Endodermal cell (in vitro differentiated cells): Measurements from ENCODE around the gene KRTAP6-2. TPM values are rescaled to one million over a fixed set of nuclear protein-coding genes. Genes with fewer than 3 reads are reported as not detected.

Source experiments
- DNase-seq: peaks from one replicate; pipeline ENCODE4 v3.0.0-alpha.2; 2017
- H3K27ac ChIP-seq: 2 replicates; pipeline ENCODE4 v1.5.1; 2013; ENCODE audit warnings: mild to moderate bottlenecking, low read depth, low read length, moderate library complexity
- H3K27me3 ChIP-seq: 2 replicates; pipeline ENCODE4 v1.6.1; 2013; ENCODE audit warnings: mild to moderate bottlenecking, low read length, moderate library complexity; ENCODE audit not compliant: insufficient read depth, control insufficient read depth, poor library complexity, severe bottlenecking
- H3K36me3 ChIP-seq: 2 replicates; pipeline ENCODE4 v1.7.0; 2013; ENCODE audit warnings: mild to moderate bottlenecking, low read length, moderate library complexity; ENCODE audit not compliant: control insufficient read depth, insufficient read depth
- H3K4me1 ChIP-seq: one replicate; pipeline ENCODE4 v1.7.0; 2013; ENCODE audit warnings: low read length; ENCODE audit not compliant: control insufficient read depth, insufficient read depth
- H3K4me3 ChIP-seq: 2 replicates; pipeline ENCODE4 v1.5.1; 2013; ENCODE audit warnings: mild to moderate bottlenecking, low read length, moderate library complexity
- H3K9ac ChIP-seq: 2 replicates; pipeline ENCODE4 v1.6.1; 2013; ENCODE audit warnings: mild to moderate bottlenecking, low read length, moderate library complexity; ENCODE audit not compliant: poor library complexity, severe bottlenecking; ENCODE audit errors: extremely low read depth
- H3K9me3 ChIP-seq: 2 replicates; pipeline ENCODE4 v1.6.1; 2013; ENCODE audit warnings: mild to moderate bottlenecking, low read length, moderate library complexity; ENCODE audit not compliant: control insufficient read depth
- H3K27ac Mint-ChIP-seq: 2 replicates; pipeline ENCODE4 v1.8.0; 2020; ENCODE audit warnings: mixed read lengths
- H3K27me3 Mint-ChIP-seq: 2 replicates; pipeline ENCODE4 v1.8.0; 2021; ENCODE audit warnings: mild to moderate bottlenecking, mixed read lengths; ENCODE audit not compliant: insufficient read depth
- H3K36me3 Mint-ChIP-seq: 2 replicates; pipeline ENCODE4 v1.8.0; 2020; ENCODE audit warnings: low read depth, mixed read lengths
- H3K4me1 Mint-ChIP-seq: 2 replicates; pipeline ENCODE4 v1.8.0; 2020; ENCODE audit warnings: mixed read lengths
- H3K4me3 Mint-ChIP-seq: 2 replicates; pipeline ENCODE4 v1.8.0; 2020; ENCODE audit warnings: mild to moderate bottlenecking, moderate library complexity, mixed read lengths
- H3K9me3 Mint-ChIP-seq: 2 replicates; pipeline ENCODE4 v1.8.0; 2020; ENCODE audit warnings: mild to moderate bottlenecking, mixed read lengths
- WGBS, 2 experiments: methylation state at CpG; one replicate each; pipeline versions ENCODE4 v1.1.5 to v1.1.7; 2013; ENCODE audit warnings: missing lambda C conversion rate in 2 of 2, mixed read lengths in 1 of 2; ENCODE audit not compliant: insufficient coverage in 1 of 2, insufficient read length in 1 of 2; 5-methylcytosine and 5-hydroxymethylcytosine counted together
- total RNA-seq, 2 donors: library from RNA; stranded (reverse); fragmentation: NEBNext Ultra II Directional in 1 of 2; extraction: Animal tissue kit (Norgen Biotek cat#: 25700) in 1 of 2; gene quantifications; 2 replicates in 1 of 2; 3 replicates in 1 of 2; pipeline ENCODE4 v1.2.1, GENCODE V29; 2021
- TF ChIP-seq, protein P1 (sequence below): fragments of 200-600 bp; sonication (generic); conservative IDR thresholded peaks from 2 replicates; pipeline ENCODE4 v1.5.0; 2021; ENCODE audit warnings: antibody characterized with exemption, mild to moderate bottlenecking

KRTAP6-2 gene
- total RNA-seq, 2 donors from 2014 or later: not detected

GRCh38 chr21:30561264-30561895, 37.3 kb downstream of the KRTAP6-2 start, which contains the start of gene KRTAP19-7:
Gene KRTAP19-7 (minus strand): TSS chr21:30561314. CDS start chr21:30561289, 25 bp downstream.
- H3K9me3 Mint-ChIP-seq: peaks cover 17% of the 10 kb centered on the region
- H3K9me3 ChIP-seq: peaks cover 8% of the 10 kb centered on the region
- H3K9ac ChIP-seq: no peak within 1 kb of the TSS
- no peak within 1 kb of the TSS for H3K27ac Mint-ChIP-seq
- H3K4me1 Mint-ChIP-seq: no peaks in the 10 kb centered on the region
- H3K27ac ChIP-seq: no peak within 1 kb of the TSS
- no peaks in the 10 kb centered on the region for H3K36me3 Mint-ChIP-seq
- no peaks in the 10 kb centered on the region for H3K36me3 ChIP-seq
- no peak within 1 kb of the TSS for H3K4me3 ChIP-seq
- DNase-seq: no peak
- no peaks in the 10 kb centered on the region for H3K27me3 Mint-ChIP-seq
- no peaks in the 10 kb centered on the region for H3K4me1 ChIP-seq
- H3K27me3 ChIP-seq: no peaks in the 10 kb centered on the region
- 61 to 100% methylated on average over 1 to 2 of the region's 2 CpGs for WGBS, 2 experiments
- TF ChIP-seq, protein P1, sequence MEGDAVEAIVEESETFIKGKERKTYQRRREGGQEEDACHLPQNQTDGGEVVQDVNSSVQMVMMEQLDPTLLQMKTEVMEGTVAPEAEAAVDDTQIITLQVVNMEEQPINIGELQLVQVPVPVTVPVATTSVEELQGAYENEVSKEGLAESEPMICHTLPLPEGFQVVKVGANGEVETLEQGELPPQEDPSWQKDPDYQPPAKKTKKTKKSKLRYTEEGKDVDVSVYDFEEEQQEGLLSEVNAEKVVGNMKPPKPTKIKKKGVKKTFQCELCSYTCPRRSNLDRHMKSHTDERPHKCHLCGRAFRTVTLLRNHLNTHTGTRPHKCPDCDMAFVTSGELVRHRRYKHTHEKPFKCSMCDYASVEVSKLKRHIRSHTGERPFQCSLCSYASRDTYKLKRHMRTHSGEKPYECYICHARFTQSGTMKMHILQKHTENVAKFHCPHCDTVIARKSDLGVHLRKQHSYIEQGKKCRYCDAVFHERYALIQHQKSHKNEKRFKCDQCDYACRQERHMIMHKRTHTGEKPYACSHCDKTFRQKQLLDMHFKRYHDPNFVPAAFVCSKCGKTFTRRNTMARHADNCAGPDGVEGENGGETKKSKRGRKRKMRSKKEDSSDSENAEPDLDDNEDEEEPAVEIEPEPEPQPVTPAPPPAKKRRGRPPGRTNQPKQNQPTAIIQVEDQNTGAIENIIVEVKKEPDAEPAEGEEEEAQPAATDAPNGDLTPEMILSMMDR: no peak
- H3K4me3 Mint-ChIP-seq: no peak within 1 kb of the TSS

DNA sequence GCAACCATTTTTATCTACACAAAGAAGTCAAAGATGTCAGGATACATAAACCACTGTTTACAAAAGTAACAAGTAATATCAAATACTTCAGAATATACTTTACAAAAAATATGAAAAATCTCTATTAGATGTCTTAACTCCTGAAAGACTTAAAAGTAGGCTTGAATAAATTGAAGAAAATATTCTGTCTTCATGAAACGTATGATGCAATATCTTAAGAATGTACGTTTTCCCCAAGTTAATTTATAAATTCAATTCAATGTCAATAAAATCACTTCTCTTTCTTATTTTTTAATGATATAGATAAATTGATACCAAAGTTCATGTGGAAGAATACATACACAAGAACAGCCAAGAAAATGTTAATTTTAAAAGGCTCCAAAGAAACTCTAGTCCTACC, 43.6 kb downstream of the KRTAP6-2 start:
- Mint-ChIP-seq H3K9me3 (peaks cover 41% of the 10 kb centered on the region), H3K27ac (no peak overlapping the region), H3K36me3 (no peaks in the 10 kb centered on the region), H3K27me3 (no peaks in the 10 kb centered on the region), H3K4me1 (no peaks in the 10 kb centered on the region), H3K4me3 (no peak overlapping the region)
- DNase-seq: no peak
- 100% methylated on average over 1 of the region's 2 CpGs; no CpG with 5 or more reads in 1 of the 2 experiments for WGBS, 2 experiments
- no peak overlapping the region for H3K9ac ChIP-seq
- no peaks in the 10 kb centered on the region for H3K27me3 ChIP-seq
- peaks cover 8% of the 10 kb centered on the region for H3K9me3 ChIP-seq
- no peak overlapping the region for H3K4me3 ChIP-seq
- H3K36me3 ChIP-seq: no peaks in the 10 kb centered on the region
- H3K4me1 ChIP-seq: no peaks in the 10 kb centered on the region
- TF ChIP-seq, protein P1: no peak
- H3K27ac ChIP-seq: no peak overlapping the region

DNA sequence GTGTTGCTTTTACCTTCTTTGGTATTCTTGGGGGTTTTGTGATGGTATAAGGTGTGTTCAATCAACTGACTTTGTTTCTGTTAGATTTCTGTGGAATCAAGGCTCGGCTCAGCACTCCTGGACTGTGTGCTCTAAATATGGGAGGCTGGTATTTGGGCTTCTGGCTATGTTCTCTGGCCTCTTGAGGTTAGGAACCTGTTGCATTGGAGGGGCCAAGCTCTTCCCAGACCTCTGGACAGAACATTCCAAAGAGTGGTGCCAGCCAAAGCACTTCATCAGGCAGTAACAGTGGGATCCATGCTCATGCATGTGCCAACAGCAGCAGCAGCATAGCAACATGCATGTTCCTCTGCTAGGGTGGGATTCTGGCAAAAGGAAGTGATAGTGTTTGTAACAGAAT, 45.9 kb downstream of the KRTAP6-2 start:
- Mint-ChIP-seq H3K36me3 (no peaks in the 10 kb centered on the region), H3K4me1 (no peaks in the 10 kb centered on the region), H3K27me3 (no peaks in the 10 kb centered on the region), H3K4me3 (no peak overlapping the region), H3K27ac (no peak overlapping the region), H3K9me3 (peaks cover 33% of the 10 kb centered on the region)
- Histone ChIP-seq H3K36me3 (no peaks in the 10 kb centered on the region), H3K4me1 (no peaks in the 10 kb centered on the region), H3K27me3 (no peaks in the 10 kb centered on the region), H3K9me3 (no peaks in the 10 kb centered on the region), H3K9ac (no peak overlapping the region), H3K4me3 (no peak overlapping the region), H3K27ac (no peak overlapping the region)
- TF ChIP-seq, protein P1: no peak
- WGBS, 2 experiments: 91% methylated on average over 1 of the region's 1 CpG; no CpG with 5 or more reads in 1 of the 2 experiments
- DNase-seq: no peak

Other genes starting within 250 kb of the KRTAP6-2 start
- gene KRTAP13-2, start 226.6 kb downstream of the KRTAP6-2 start, total RNA-seq: not detected
- not detected for gene KRTAP13-1, start 202.9 kb downstream of the KRTAP6-2 start, total RNA-seq
- not detected for gene KRTAP13-3, start 173.0 kb downstream of the KRTAP6-2 start, total RNA-seq
- not detected for gene KRTAP13-4, start 168.7 kb downstream of the KRTAP6-2 start, total RNA-seq
- not detected for gene KRTAP15-1, start 158.6 kb downstream of the KRTAP6-2 start, total RNA-seq
- gene KRTAP19-1, start 118.5 kb downstream of the KRTAP6-2 start, total RNA-seq: not detected
- not detected for gene KRTAP19-2, start 111.5 kb downstream of the KRTAP6-2 start, total RNA-seq
- not detected for gene KRTAP19-3, start 106.9 kb downstream of the KRTAP6-2 start, total RNA-seq
- gene KRTAP19-4, start 101.7 kb downstream of the KRTAP6-2 start, total RNA-seq: not detected
- not detected for gene KRTAP19-5, start 96.8 kb downstream of the KRTAP6-2 start, total RNA-seq
- gene KRTAP19-6, start 57.0 kb downstream of the KRTAP6-2 start, total RNA-seq: not detected
- gene KRTAP19-7, start 37.6 kb downstream of the KRTAP6-2 start, total RNA-seq: not detected
- not detected for gene KRTAP22-2, start 8.5 kb downstream of the KRTAP6-2 start, total RNA-seq
- gene KRTAP6-3, start 6.5 kb downstream of the KRTAP6-2 start, total RNA-seq: not detected
- not detected for gene KRTAP22-1, start 2.2 kb upstream of the KRTAP6-2 start, total RNA-seq
- gene KRTAP6-1, start 15.0 kb upstream of the KRTAP6-2 start, total RNA-seq: not detected
- not detected for gene KRTAP20-1, start 17.5 kb upstream of the KRTAP6-2 start, total RNA-seq
- gene KRTAP20-4, start 21.7 kb upstream of the KRTAP6-2 start, total RNA-seq: not detected
- gene KRTAP20-2, start 36.3 kb upstream of the KRTAP6-2 start, total RNA-seq: not detected
- not detected for gene KRTAP20-3, start 44.0 kb upstream of the KRTAP6-2 start, total RNA-seq
- gene KRTAP21-3, start 119.9 kb upstream of the KRTAP6-2 start, total RNA-seq: not detected
- gene KRTAP21-2, start 148.4 kb upstream of the KRTAP6-2 start, total RNA-seq: not detected
- gene KRTAP21-1, start 156.5 kb upstream of the KRTAP6-2 start, total RNA-seq: not detected
- not detected for gene KRTAP8-1, start 214.4 kb upstream of the KRTAP6-2 start, total RNA-seq
- not detected for gene KRTAP7-1, start 230.9 kb upstream of the KRTAP6-2 start, total RNA-seq